ENCODE data around the gene ABCC4. TPM values are rescaled to one million over a fixed set of nuclear protein-coding genes. Genes with fewer than 3 reads are reported as not detected.

Gene ABCC4
- total RNA-seq, 4 donors from 2014 or later: 5.7 to 23.3 (median 6.9) TPM

DNA sequence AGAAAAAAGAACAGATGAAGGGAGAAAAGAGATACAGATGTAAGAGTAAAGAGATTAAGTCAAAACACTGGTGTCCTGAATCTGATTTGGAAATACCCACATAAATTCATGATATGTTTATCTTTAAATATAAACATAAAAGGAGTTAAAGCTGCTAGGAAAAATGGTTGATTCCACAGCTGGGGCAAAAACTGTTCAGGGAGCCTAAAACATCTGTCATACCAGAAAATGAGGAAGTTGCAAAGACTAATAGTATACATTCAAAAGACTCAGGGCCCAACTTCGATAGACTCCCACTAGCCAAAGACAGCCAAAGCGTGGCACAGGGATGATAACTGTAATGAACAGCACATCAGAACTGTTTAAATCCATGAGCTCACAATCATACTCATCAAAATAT is 62.0 kb downstream of the ABCC4 start:
- ATAC-seq (ENCODE audit: low FRiP score) (no peak), DNase-seq (ENCODE audit: low spot score) (no peak)
- TF ChIP-seq, protein P1, sequence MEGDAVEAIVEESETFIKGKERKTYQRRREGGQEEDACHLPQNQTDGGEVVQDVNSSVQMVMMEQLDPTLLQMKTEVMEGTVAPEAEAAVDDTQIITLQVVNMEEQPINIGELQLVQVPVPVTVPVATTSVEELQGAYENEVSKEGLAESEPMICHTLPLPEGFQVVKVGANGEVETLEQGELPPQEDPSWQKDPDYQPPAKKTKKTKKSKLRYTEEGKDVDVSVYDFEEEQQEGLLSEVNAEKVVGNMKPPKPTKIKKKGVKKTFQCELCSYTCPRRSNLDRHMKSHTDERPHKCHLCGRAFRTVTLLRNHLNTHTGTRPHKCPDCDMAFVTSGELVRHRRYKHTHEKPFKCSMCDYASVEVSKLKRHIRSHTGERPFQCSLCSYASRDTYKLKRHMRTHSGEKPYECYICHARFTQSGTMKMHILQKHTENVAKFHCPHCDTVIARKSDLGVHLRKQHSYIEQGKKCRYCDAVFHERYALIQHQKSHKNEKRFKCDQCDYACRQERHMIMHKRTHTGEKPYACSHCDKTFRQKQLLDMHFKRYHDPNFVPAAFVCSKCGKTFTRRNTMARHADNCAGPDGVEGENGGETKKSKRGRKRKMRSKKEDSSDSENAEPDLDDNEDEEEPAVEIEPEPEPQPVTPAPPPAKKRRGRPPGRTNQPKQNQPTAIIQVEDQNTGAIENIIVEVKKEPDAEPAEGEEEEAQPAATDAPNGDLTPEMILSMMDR (IDR thresholded peaks at IDR 0.05): no peak

- TF ChIP-seq, protein P1 (IDR thresholded peaks at IDR 0.05): no peak
- ATAC-seq (ENCODE audit: low FRiP score): no peak
- DNase-seq (ENCODE audit: low spot score): no peak
Observed at GRCh38 chr13:95237310-95237870, 63.9 kb downstream of the ABCC4 start.

- ATAC-seq (ENCODE audit: low FRiP score): no peak
- TF ChIP-seq, protein P1 (IDR thresholded peaks at IDR 0.05): no peak
- DNase-seq (ENCODE audit: low spot score): no peak
Observed at GRCh38 chr13:95236774-95237173, 64.5 kb downstream of the ABCC4 start.

- TF ChIP-seq, protein P1 (IDR thresholded peaks at IDR 0.05): no peak
- DNase-seq (ENCODE audit: low spot score) (no peak), ATAC-seq (ENCODE audit: low FRiP score) (no peak)
Observed at GRCh38 chr13:95235974-95236373, 65.3 kb downstream of the ABCC4 start.

DNA sequence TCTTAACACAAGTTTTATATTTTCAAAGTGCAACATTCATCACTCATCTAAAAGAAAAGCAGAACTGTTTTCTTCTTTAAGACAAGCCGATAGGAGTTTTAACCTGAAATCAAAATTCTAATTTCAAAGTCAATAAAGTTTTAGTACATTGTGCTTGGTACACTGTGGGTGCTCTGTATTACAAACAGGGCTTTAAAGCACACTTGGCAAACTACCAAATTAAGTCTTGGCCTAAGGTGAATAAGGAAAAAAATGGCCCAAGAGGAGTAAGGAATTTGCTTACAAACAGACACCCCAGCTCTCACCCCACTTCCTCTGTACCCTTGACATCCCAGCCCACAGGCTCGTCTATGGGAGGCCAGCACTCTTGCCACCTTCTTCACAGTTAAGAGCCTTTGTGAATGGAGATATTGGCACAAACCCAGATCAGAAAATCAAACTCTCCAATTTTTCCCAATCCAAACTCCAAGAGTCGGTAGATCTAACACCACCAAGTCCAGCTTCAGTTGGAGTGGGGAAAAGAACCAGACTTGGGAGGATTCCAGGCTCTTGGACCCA is 66.0 kb downstream of the ABCC4 start:
- ATAC-seq (ENCODE audit: low FRiP score) (no peak), DNase-seq (ENCODE audit: low spot score) (no peak)
- TF ChIP-seq, protein P1 (IDR thresholded peaks at IDR 0.05): no peak

DNA sequence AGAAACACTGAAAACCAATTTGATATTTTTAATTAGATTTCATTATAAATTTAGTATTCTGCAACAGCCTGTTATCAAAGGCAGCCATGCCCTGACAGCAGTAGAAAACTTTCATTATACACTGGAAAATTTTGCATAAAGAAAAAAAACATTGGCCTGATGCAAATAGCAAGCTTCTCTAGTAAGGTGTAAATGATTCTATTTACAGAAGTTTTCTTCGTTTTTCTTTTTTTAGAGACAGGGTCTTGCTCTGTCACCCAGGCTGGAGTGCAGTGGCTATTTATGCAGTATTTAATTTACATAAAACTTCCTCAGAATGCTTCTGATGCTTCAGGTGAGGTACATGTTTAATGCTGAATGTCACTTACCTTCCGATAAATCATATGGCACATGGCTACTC is 67.0 kb downstream of the ABCC4 start:
- ATAC-seq (ENCODE audit: low FRiP score): no peak
- TF ChIP-seq, protein P1 (IDR thresholded peaks at IDR 0.05): no peak

GRCh38 chr13:95233026-95233635 is 68.1 kb downstream of the ABCC4 start:
- ATAC-seq (ENCODE audit: low FRiP score): no peak
- TF ChIP-seq, protein P1 (IDR thresholded peaks at IDR 0.05): no peak
- no peak for DNase-seq (ENCODE audit: low spot score)

More for the DNA sequence above, 67.0 kb downstream of the ABCC4 start:
- no peak for DNase-seq (ENCODE audit: low spot score)
